ENCODE data around the gene GPLD1.
"Not testable (repeated sequence)": the region's sequence is repeated elsewhere in the genome, so short reads cannot be mapped to it uniquely, and the experiment has no call there.

The GPLD1 gene

DNA sequence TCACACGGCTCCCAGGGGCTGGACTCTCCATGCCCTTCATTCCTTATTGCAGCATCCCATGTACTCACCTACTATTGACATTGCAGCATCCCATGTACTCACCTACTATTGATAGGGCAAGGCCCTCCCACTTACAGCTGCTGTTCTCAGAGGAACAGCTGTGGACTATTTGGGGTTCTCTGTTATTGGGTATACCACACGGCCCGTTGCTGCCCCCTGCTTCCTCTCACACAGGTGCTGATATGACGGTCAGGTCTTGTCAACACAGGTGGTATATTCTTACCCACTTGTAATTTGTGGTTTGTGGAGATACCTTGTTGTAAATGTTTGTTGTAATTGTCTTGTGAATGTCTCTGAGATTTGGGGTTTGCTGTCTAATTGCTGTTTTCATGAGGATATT lies 24.2 kb upstream of the GPLD1 start:
- no peak overlapping the region for H3K4me3 ChIP-seq (ENCODE audit: low read depth, low read length)
- DNase-seq (ENCODE audit: low read depth): no peak
- TF ChIP-seq, protein P1, sequence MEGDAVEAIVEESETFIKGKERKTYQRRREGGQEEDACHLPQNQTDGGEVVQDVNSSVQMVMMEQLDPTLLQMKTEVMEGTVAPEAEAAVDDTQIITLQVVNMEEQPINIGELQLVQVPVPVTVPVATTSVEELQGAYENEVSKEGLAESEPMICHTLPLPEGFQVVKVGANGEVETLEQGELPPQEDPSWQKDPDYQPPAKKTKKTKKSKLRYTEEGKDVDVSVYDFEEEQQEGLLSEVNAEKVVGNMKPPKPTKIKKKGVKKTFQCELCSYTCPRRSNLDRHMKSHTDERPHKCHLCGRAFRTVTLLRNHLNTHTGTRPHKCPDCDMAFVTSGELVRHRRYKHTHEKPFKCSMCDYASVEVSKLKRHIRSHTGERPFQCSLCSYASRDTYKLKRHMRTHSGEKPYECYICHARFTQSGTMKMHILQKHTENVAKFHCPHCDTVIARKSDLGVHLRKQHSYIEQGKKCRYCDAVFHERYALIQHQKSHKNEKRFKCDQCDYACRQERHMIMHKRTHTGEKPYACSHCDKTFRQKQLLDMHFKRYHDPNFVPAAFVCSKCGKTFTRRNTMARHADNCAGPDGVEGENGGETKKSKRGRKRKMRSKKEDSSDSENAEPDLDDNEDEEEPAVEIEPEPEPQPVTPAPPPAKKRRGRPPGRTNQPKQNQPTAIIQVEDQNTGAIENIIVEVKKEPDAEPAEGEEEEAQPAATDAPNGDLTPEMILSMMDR (IDR thresholded peaks at IDR 0.05; ENCODE audit: low read depth, low read length, missing control alignments): peak; percentile 8

- DNase-seq (ENCODE audit: low read depth); H3K4me3 ChIP-seq (ENCODE audit: low read depth, low read length): not testable (repeated sequence)
Measured at GRCh38 chr6:24511976-24512375, 22.6 kb upstream of the GPLD1 start.

GRCh38 chr6:24506814-24507520 lies 17.6 kb upstream of the GPLD1 start:
- no peak for DNase-seq (ENCODE audit: low read depth)
- TF ChIP-seq, protein P1 (IDR thresholded peaks at IDR 0.05; ENCODE audit: low read depth, low read length, missing control alignments): no peak
- H3K4me3 ChIP-seq (ENCODE audit: low read depth, low read length): no peak overlapping the region

DNA sequence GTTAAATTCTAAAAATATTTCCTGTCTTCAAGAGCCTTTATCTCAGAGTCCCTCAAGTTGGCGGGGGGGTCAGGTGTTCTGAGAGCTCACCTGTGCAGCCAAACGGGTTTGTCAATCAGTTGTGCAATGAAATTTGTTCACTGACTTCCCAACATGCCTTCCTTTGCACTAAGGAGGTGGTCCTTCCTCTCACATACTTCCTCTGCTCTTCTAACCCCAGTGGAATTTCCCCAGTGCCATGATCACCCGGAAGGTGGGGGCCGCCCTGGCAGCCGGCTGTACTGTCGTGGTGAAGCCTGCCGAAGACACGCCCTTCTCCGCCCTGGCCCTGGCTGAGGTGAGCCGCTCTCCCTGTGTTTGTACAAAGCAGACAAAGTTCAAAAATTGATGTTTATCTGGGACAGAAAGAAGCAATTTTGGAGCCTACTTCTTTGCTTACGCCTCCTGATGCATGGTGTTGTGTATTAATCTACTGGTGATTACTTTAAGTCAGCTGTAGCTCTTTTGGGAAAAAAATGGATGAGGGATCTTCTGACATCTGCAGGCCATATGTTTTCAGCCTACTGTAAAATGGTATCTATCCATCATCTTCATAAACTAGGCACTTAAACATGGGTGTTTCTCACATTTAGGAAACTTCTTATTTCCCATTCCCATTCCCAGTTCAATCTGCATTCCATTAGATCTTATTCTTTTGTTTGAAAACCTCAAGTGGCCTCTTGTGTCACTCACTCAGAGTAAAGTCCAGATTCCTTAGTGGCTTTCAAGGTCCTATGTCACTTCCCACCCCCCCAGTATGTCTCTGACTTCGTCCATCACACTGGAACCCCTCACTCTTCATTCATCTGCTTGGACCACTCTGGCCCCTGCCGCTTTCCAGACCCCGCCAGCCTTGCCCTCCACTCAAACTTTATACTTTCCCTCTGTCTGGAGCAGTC lies 15.5 kb upstream of the GPLD1 start:
- TF ChIP-seq, protein P1 (IDR thresholded peaks at IDR 0.05; ENCODE audit: low read depth, low read length, missing control alignments): no peak
- no peak overlapping the region for H3K4me3 ChIP-seq (ENCODE audit: low read depth, low read length)
- no peak for DNase-seq (ENCODE audit: low read depth)

- H3K4me3 ChIP-seq (ENCODE audit: low read depth, low read length): no peak overlapping the region
- TF ChIP-seq, protein P1 (IDR thresholded peaks at IDR 0.05; ENCODE audit: low read depth, low read length, missing control alignments): no peak
- no peak for DNase-seq (ENCODE audit: low read depth)
Measured at GRCh38 chr6:24504287-24504648, 14.9 kb upstream of the GPLD1 start.

DNA sequence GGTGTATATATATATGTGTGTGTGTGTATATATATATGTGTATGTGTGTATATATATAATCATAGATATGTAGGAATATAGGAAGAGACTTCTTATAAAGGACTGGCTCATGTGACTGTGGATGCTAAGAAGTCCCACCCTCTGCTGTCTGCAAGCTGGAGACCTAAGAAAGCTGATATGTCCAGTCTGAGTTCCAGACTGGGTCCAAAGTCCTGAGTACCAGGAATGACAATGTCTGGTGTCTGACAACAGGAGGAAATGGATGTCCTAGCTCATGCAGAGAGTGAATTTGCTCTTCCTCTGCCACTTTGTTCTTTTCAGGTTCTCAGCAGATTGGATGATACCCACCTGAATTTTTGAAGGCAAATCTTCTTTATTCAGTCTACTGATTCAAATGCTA lies 12.5 kb upstream of the GPLD1 start:
- DNase-seq (ENCODE audit: low read depth): no peak
- TF ChIP-seq, protein P1 (IDR thresholded peaks at IDR 0.05; ENCODE audit: low read depth, low read length, missing control alignments): no peak
- H3K4me3 ChIP-seq (ENCODE audit: low read depth, low read length): no peak overlapping the region

GRCh38 chr6:24501374-24501773 lies 12.0 kb upstream of the GPLD1 start:
- TF ChIP-seq, protein P1 (IDR thresholded peaks at IDR 0.05; ENCODE audit: low read depth, low read length, missing control alignments): no peak
- no peak for DNase-seq (ENCODE audit: low read depth)

More at GRCh38 chr6:24501374-24501773, 12.0 kb upstream of the GPLD1 start:
- H3K4me3 ChIP-seq (ENCODE audit: low read depth, low read length): no peak overlapping the region

Measured in GM12864 (cell line).